Fibroblast of skin of scalp (primary cell): ENCODE results near the gene SS18L1.

Source experiments
- DNase-seq: peaks from one replicate; pipeline ENCODE4 v3.0.0-alpha.2; 2013

SS18L1 gene

DNA sequence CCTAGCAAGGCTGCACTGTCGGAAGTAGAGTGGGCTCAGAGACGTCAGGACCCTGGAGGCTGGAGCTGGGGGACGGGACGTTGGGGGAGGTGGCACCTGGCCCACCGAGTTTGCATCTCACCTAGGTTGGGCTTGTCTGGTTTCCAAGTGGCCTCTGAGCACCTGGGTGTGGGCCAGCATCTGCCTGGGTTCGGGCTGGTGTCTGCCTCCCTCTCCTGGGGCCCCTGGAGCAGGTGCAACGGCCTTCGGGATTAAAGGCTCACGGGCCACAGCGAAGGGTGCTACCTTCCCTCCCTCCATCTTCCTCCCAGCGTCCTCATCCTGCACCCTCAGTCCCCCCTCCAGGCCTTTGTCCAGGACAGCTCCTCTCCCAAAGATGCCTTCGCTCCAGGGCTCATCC, 70.5 kb downstream of the SS18L1 start:
- DNase-seq = no peak

DNA sequence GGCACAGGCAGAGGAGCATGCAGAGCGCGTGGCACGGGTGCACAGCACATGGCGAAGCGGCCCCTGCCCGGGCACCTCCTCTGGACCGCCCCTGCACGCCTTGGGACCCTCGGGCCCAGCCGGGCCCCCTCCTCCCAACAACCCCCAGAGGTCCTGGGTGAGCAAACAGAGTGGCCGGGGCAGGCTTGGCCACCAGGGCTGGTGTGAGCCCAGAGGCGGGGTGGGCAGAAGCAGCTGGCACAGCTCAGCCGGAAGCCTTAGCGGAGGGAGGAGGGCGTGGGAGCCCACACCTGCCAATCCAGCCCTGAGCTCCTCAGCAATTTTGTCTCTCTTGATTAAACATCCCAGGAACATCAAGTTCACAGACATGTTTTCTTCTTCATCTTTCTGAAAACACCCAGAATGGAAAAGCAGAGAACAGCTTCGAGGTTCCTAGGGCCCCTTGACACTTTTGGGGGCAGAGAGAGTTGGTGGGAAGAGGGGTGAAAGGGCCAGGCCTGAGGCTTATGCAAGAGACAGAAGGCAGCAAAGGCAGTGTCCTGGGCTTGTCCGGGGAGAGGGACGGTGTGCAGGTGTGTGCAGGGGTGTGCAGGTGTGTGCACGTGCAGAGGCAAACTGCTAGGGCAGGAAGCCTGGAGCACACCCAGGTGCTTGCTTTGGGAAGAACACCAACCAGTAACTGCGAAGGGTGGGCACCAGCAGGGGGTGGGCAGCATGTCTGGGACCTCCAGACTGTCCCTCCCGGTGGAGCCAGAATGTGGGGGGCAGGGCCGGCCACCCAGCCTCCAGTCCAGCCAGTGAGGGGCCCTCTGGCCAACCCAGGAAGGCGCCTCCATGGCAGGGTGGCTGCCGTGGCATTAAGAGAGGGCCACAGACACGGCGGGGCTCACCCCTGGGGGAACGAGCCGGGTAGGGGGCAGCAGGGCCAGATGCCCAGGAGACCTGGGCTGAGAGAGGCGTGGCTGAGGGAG, 71.7 kb downstream of the SS18L1 start:
- no peak for DNase-seq

DNA sequence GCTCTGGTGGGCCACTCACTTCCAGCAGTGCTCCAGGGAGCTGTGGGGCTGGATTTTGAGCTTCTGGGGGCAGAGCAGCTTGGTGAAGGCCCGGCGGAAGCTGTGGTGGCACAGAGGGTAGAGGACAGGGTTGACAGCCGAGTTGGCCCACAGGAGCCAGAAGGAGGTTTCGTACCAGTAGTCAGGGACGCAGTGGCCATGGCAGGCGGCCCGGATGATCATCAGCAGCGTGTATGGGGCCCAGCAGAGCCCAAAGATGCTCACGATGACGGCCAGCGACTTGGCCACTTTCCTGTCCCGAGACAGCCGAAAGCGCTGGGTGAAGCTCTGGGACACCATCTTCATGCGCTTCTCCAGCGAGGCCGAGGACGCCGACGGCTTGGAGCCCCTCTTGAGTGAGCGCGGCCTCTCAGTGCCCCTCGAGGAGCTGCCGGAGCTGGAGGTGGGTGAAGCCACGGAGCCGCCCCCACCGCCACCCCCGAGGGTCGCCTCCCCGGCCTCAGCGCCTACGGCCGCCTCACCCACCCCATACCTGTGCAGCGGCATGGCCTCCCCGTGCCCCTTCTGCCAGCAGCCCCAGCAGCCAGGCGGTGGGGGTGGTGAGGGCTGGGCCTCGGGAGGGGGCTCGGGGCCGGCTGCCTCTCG, 72.5 kb downstream of the SS18L1 start:
- no peak for DNase-seq

DNA sequence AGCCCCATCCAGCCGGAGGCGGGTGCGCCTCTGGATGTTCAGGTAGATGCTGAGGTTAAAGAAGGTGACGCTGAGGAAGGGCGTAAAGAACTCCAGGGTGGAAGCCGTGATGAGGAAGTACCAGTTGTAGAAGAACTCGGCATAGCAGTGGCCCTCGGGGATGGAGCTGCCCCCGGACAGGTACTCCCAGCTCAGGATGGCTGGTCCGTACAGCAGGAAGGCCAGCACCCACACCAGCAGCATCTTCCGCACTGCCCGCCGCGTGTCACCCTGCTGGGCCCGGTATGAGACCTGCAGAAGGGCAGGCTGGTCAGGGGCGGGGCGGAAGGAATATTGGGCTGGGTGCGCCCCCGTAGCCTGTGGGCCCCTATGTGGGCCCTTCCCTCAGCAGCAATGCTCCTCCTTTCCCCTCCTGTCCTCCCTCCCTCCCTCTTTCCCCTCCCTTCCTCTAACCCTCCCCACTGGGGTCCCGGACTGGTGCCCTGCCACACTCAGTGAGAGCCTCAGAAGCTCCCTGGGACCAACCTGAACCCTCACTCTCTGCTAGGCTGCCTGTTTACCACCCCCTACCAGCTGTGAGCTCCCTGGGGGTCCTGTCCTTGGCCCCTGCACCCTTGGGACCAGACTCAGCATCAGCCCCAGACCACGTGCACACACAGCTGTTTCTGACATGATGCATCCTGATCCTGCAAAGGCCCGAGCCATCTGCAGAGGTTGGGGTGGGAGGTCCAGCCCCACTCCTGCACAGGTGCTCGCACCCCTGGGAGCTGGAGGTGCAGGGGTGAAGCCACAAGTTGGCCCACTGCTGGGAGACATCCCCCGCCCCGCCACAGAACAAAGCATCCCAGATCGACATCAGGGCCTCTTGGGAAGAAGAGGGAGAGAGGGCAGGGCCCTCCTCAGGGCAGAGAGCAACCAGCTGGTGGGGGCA, 73.3 kb downstream of the SS18L1 start:
- DNase-seq = no peak

DNA sequence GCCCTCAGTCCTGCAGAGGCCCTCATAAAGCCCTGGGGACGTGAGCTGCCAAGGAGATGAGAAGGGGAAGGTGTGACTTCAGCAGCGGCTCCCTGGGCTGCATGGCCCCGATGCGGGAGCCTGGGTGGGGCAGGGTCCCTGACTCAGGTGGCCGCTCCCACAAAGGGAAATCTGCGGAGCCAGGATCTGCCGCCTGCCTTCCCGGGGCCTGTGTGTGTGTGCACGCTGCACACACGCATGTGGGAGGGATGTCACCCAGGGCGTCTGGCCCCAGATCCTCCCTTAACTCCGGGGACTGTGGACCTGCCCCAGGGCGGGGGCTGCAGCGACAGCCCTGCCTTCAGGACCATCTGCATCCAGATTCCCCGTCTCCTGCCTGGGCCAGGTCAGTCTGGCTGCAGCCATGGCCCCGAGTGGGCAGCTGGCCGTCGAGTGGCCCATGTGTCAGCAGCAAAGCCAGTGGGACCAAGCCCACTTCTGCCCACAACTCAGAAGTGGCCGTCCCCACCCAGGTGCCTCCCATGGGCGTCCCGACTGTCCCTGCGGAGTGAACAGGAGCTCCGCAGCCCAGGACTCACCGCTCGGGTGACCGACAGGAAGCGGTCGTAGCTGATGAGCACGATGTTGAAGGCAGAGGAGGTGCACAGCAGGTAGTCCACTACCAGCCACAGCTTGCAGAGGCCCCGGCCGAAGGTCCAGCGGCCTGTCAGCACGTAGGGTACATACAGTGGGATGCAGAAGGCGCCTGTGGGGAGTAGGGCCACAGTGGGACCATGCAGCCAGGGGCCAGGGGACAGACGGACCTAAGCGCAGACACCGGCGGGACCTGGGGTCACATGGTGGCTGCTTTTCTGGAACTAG, 74.6 kb downstream of the SS18L1 start:
- no peak for DNase-seq

DNA sequence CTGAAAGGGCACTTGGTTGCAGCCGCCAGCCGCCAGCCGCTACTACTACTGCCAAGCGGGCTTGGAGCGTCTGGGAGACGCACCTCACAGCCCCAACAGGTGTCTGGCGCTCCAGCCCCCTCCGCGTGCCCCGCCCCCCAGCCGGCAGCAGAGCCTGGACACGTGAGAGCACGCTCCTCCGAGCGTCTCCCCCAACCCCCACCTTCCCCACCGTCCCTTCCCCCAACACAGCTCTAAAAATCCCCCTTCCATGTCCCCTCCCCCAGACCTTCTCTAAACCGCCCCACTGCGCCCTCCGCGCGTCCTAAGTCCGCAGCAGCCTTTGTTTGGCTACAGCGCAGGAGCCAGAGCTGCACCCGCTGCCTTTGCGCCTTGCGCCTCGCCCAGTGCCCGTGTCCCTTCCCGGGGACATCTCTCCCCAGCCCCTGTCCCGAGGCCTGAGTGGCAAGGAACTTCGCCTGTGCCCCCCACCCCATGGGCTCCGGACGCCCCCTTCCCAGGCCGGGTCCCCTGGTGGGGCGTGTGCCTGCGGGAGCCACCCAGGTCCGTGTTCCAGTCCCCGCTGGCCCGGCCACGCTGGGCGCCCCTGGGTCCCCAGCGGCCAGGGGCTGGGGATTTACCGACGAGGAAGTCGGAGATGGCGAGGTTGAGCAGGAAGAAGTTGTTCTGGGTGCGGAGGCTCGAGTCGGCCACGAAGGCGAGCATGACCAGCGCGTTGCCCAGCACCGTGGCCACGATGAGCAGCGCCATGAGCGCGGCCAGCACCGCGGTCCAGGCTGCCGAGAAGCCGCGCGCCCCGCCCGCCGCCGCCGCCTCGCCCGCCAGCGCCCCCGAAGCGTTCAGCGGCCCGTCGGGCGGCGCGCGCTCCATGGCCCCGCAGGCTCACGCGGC, 75.8 kb downstream of the SS18L1 start:
- DNase-seq = no peak

DNA sequence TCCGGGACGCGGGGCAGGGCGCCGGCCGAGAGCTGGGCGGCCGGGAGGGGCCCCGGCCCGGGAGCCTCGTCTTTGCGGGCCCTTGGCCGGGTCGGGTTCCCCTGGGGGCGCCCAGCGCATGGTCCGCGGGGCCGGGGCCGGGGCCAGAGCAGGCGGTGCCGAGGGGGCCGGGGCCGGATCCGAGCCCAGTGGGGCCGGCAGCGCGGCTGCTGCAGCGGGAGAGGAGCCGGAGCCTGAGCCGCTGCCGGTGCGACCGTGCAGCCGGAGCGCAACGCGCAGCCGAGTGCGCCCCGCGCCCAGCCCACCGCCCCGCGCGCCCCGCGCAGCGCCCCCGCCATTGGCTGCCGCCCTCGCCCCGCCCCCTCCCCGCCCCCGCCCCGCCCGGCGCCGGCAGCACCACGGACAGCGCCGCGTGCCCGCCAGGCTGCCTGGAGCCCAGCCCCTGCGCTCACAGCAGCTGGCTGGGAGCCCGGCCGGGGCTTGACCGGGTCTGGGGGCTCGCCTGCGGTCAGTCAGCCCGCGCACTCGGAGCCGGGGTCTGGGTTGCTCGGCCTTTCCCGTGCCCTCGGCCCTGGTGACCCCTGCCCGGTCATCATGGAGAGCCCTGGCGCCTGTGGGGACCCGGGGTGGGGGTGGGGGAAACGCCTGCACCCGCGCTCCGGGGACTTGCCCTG, 76.6 kb downstream of the SS18L1 start, which contains the start of gene HRH3:
HRH3 (minus strand) TSS at position 287 of the 674 bp plus-strand sequence. CDS start 308 bp downstream, outside the sequence.
- DNase-seq = peak; percentile 40

DNA sequence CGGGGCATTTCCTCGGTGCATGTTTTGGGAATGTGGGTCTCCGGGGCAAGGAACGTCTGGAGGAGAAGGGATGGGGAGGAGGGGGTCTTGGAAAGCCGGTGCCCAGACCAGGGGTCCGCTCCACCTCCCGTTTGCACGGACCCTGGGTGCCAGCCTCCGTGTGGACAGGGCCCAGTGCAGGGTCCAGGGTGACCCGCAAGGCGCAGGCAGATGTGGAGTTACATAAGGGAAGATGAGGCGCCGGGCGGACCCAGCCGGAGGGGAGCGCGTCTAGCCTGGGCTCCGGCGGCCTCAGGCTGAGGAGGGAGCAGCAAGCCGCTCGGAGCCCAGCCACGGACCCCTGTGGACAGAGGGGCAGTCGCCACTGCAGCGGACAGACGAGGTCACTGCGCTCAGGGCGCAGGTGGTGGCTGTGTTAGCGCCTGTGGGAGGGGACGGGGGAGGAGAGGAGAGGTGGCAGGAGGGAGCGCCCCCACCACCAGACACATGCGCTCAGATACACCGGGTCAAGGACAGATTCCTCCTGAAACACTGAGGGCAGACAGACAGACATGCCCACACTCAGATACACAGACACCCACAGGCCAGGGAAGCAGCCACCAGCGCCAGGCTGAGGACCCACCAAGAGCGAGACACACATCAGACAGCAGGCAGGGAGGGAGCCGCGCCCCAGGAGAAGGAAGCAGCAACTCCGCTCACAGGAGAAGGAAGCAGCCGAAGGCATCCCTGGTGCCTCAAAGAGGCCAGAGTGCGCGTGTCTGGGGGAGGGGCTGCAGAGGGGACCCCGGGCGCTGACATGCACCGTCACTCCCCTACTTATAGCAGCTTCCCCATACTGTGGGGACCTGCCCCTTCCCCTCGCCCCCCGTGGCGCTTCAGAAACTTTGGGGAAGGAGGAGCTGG, 77.3 kb downstream of the SS18L1 start:
- no peak for DNase-seq

DNA sequence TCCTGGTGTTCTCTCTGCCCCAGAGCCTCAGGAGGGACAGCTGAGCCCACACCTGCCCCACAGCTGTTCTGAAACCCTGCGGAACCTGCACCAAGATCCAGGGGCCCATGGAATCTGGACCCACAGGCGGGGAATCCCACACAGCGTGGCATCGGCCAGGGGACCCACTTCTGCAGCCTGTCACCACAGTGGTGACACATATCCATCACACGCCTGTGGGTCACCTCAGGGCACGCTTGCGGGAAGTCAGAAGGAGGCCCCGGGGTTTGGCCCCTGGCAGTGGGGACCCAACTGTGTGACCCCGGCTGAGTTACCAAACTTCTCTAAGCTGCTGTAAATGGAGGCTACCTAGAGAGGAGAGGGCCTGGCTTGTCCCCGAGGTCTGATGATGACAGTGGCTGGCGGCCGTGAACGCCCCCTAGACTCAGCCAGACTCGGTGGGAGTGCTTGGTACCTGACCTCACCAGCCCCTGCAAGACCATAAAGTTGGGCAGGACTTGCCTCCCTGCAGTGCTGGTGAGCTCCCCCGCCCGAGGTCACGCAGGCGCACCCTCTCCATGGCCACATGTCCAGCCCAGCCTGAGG, 78.8 kb downstream of the SS18L1 start:
- DNase-seq = no peak

DNA sequence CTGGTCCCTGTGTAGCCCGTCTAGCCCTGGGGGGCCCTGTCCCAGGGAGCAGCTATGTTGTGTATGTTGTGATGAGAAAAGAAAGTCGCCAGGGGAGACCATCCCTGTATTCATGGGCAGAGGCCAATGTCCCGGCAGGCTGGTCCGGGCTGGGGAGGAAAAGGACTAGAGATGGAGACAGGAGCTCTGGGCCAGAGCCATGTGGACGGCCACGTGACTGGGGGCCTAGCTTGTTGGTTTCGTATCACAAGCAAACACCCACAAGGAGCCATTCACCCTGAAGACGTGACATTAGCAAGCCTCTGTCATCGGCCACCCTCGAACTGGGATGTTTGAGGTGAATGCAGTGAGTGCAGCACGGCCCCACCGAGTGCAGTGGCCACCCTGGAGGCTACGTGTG, 79.4 kb downstream of the SS18L1 start:
- DNase-seq = no peak

DNA sequence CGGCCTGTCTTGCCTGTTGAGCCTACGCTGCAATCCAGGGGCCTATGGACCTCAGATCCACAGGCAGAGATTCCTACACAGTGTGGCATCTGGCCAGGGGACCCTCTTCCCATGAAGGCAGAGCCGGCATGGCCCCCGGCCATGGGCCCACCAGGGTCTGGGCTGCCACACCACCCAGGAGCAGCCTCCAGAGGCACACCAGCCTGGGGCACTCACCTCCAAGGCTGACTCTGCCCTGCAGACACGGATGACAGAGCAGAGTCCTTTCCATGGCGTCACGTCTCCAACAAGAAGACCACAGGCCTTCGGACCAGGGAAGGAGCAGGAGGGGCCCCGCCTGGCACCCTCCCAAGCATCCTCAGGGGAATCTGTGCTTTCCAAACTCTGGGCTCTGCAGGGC, 80.0 kb downstream of the SS18L1 start:
- DNase-seq = no peak

DNA sequence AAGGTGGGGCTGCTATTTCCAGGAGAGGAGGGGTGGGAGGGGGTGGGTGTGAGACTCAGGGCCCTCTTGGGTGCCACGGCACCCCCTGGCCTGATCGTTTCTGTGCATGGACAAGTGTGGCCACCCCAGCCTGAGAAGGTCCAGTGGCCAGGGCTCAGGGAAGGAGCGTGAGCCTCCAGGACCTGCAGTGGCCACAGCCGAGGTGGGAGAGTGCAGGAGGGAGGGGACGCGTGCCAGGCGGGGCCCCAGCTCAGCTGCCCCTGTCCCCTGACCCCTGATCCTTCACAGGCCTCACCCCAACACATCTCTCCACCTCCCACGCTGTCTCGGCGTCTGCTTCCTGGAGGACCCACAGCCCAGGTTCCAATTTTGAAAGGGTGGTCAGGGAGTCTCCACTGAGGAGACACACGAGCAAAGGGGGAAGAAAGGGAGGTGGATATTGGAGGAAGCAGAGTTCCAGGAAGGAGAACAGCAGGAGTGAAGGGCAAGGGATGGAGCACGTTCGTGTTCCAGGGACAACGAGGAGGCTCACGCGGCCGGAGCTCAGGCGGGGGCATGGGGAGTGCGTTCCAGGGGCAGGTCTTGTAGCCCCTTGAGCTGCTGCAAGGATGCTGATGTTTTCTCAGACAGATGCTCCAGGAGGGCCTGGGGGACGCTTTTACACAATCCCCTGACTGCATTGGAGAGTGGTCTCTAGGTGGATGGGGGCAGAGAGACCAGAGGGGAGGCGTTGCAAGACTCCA, 80.7 kb downstream of the SS18L1 start:
- no peak for DNase-seq

DNA sequence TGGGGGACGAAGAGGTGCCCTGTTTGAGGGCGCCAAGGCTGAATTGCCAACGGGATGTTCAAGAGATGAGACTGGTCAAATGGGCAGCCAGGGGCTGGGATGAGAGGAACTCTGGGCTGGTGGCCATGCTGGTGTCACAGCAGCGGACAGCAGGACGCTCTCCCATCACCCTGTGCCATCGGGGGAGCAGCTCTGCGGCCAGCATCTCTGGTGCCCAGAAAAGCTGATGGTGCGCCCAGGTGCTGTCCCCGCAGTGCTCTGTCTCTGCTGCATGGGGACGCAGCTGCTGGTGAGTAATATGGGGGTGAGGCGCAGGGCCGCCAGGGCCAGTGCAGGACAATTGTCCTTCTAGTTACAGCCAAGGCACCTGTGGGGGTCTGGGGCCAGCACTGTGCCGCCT, 81.5 kb downstream of the SS18L1 start:
- no peak for DNase-seq

DNA sequence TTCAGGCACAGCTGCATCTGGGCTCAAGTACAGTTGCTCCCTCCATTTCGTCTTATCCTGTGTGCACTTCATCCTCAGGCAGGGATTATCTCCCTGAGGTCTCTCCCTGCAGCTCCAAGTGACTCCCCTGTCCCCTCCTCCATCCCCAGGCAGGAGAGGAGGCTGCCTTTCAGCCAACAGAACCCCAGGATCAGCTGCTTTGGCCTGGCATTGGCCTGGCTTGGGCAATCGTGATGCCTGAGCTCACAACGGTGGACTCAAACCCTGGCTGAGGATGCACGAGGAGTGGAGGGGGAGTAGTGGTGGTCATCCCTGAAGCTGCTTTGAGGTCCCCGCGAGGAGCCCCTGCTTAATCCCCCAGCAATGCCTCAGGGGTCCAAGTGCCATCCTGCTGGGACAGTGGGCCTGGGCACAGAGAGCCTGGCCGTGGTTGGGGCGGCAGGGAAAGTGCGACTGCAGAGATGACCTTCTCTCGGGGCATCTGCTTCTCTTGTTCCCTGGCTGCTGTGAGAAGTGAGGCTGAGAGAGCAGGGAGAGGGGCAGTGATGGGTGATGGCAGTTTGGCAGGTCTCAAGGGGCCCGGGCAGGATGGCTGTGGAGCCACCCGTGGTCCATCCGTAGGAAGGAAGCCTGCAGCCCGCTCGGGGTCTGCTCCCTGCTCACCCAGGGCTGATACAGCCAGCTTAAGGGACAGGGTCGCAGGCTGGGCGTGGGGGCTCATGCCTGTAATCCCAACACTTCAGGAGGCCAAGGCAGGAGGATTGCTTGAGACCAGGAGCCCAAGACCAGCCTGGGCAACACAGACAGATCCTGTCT, 82.5 kb downstream of the SS18L1 start:
- DNase-seq = no peak

DNA sequence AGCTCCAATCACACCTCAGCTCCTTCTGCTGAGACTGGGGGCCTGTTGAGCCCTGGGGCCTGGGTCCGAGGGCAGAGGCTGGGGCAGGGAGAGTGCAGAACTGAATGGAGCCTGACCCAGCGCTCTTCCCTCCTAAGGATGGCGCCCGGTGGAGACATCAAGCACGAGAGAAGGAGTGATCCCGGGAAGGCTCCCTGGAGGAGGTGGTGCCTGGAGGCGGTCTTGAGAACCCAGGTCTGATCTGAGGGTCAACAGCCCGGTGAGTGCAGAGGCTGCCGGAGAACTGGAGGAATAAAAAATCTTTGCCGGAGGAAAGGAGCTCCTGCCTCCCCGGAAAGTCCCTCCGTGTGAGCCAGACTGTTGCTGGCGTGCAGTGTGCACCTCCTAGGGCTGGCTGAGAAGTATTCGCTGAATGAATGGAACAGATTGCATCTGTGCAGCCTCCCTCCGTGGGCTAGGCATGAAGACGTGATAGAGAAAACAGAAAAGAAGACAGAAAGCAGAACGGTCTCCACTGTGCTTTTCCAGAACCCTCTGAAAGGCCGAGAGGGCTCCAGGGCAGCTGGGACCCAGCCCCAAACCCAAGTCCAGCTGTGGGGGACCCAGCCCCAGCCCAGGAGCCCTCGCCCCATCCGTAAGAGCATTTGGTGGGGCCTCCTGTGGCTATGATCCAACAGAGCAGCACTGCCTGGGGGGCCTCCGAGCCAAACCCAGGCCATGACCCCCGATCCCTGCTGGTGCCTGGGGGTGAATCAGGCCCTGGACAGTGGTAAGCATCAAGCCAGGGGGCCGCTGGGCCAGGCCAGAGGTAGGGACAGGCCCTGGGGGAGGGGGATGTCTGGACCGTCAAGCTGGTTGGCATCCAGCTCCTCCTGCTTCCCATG, 83.4 kb downstream of the SS18L1 start:
- DNase-seq = no peak

DNA sequence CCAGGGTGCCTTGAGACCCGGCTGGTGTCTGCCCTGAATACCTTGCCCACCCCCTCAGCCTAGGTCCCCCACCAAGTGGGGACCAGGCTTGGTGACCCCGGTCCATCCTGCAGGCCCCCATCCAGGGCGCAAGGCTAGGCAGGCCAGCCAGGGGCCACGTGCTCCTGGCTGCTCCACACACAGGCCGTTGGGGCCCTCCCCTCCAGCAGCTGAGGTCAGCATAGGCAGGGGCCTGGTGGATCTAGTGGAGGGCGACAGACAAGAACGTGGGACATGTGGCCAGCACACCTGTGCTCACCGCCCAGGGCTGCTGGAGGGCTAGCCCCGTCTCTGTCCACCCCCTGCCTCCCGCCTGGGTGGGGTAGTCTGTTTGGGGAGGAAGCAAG, 84.0 kb downstream of the SS18L1 start:
- DNase-seq = no peak
